K562 (cell line): ENCODE measurements around the gene CTDSPL2. TPM values are rescaled to one million over a fixed set of nuclear protein-coding genes. Genes with fewer than 3 reads are reported as not detected.

ENCODE experiments used
- CEBPG ChIP-seq, 3 experiments: fragments of 200-800 bp in 1 of 3; sonication (Bioruptor generic) in 1 of 3; sonication (generic) in 1 of 3; formaldehyde crosslinking in 1 of 3; IDR thresholded peaks in 2 of 3; conservative IDR thresholded peaks in 1 of 3; 2 replicates each; pipeline versions ENCODE4 v1.6.1 to v1.8.0; 2016 to 2022; ENCODE audit warnings: missing compliant biosample characterization in 2 of 3, missing genetic modification characterization in 2 of 3, mild to moderate bottlenecking in 1 of 3, missing genetic modification reagents in 1 of 3
- CREB3L1 ChIP-seq: fragments of 450-650 bp; IDR thresholded peaks from 2 replicates; pipeline ENCODE4 v1.6.1; 2014; ENCODE audit warnings: low read depth, mild to moderate bottlenecking, moderate library complexity, borderline replicate concordance
- CTCFL ChIP-seq: IDR thresholded peaks from 2 replicates; pipeline ENCODE4 v1.6.1; 2011; ENCODE audit warnings: borderline replicate concordance, low read depth, mild to moderate bottlenecking, moderate library complexity, low read length; ENCODE audit not compliant: insufficient read depth, poor library complexity, severe bottlenecking
- DIDO1 ChIP-seq: fragments of 450-650 bp; IDR thresholded peaks from 2 replicates; pipeline ENCODE4 v1.6.1; 2016; ENCODE audit warnings: low read depth, missing biosample characterization, missing genetic modification characterization
- EP400 ChIP-seq: fragments of 450-650 bp; IDR thresholded peaks from 2 replicates; pipeline ENCODE4 v1.6.1; 2017; ENCODE audit warnings: antibody characterized with exemption, mild to moderate bottlenecking, moderate library complexity
- ETV6 ChIP-seq, 3 experiments: fragments of 150-350 bp in 1 of 3; sonication (generic) in 1 of 3; formaldehyde crosslinking in 1 of 3; IDR thresholded peaks; 2 replicates each; pipeline versions ENCODE4 v1.6.1 to v1.8.0; 2014 to 2022; ENCODE audit warnings: borderline replicate concordance in 2 of 3, low read depth in 2 of 3, antibody characterized with exemption in 1 of 3, low read length in 1 of 3, mild to moderate bottlenecking in 1 of 3, missing genetic modification reagents in 1 of 3
- KDM2B ChIP-seq: fragments of 250-450 bp; sonication (Bioruptor Pico); IDR thresholded peaks from 2 replicates; pipeline ENCODE4 v1.8.0; 2021; ENCODE audit warnings: mild to moderate bottlenecking, moderate library complexity
- MNT ChIP-seq, 2 experiments: fragments of 450-650 bp; conservative IDR thresholded peaks; 2 replicates each; pipeline ENCODE4 v1.6.1; 2017; ENCODE audit warnings: mild to moderate bottlenecking in 2 of 2, moderate library complexity in 2 of 2
- TAF1 ChIP-seq: IDR thresholded peaks from 2 replicates; pipeline ENCODE4 v1.6.1; 2011; ENCODE audit warnings: mild to moderate bottlenecking, low read length, moderate library complexity; ENCODE audit not compliant: insufficient read depth, control insufficient read depth, severe bottlenecking; ENCODE audit errors: extremely low read depth
- TEAD2 ChIP-seq: fragments of 450-650 bp; IDR thresholded peaks from 2 replicates; pipeline ENCODE4 v1.6.1; 2016; ENCODE audit warnings: missing genetic modification characterization, control low read depth, missing compliant biosample characterization
- ZFP30 ChIP-seq: fragments of 250-450 bp; sonication (Bioruptor Pico); IDR thresholded peaks from 2 replicates; pipeline ENCODE4 v1.8.0; 2022; ENCODE audit warnings: moderate library complexity, mild to moderate bottlenecking, inconsistent platforms, borderline replicate concordance
- ZNF282 ChIP-seq: sonication (generic); formaldehyde crosslinking; IDR thresholded peaks from 2 replicates; pipeline ENCODE4 v1.8.1; 2023; ENCODE audit warnings: missing genetic modification reagents
- ZNF445 ChIP-seq: fragments of 250-450 bp; sonication (Bioruptor Pico); IDR thresholded peaks from 2 replicates; pipeline ENCODE4 v1.4.0; 2020; ENCODE audit warnings: low read depth, mild to moderate bottlenecking, moderate library complexity
- polyA plus RNA-seq, 8 experiments: library from polyadenylated mRNA; depleted of rRNA in 4 of 8; stranded (reverse) in 5 of 8; unstranded in 3 of 8; fragments of >200 nt; fragmentation: Nextera tagmentation in 2 of 8; fragmentation: Illumina TruSeq in 1 of 8; extraction: Ambion mirVana in 2 of 8; extraction: Trizol in 1 of 8; gene quantifications; 2 replicates each; pipeline versions ENCODE4 v1.2.1 to v1.2.3, GENCODE V29; 2011 to 2014; ENCODE audit warnings: inconsistent platforms in 1 of 8, missing spikeins in 1 of 8
- total RNA-seq, 7 experiments: library from RNA; depleted of rRNA in 6 of 7; stranded (reverse); fragments of >200 nt in 6 of 7; fragmentation: Illumina TruSeq in 2 of 7; extraction: Trizol in 2 of 7; gene quantifications; 2 replicates each; pipeline versions ENCODE4 v1.2.1 to v1.2.3, GENCODE V29; 2011 to 2021; ENCODE audit warnings: low replicate concordance in 1 of 7

CTDSPL2 gene
- total and polyA plus RNA-seq, 9 of the 15 experiments (the other 6 are each of a cell fraction or from before 2014, with no cell fraction given), result 16.8 to 79.0 (median 53.1) TPM

- TF ChIP-seq CEBPG (CRISPR knock-in tag; IDR thresholded peaks at IDR 0.05) (no peak), CEBPG (tag; conservative IDR thresholded peaks at IDR 0.05 in 1 of 2, IDR thresholded peaks at IDR 0.05 in 1 of 2) (no peak), DIDO1 (tag) (no peak), KDM2B (CRISPR knock-in tag) (no peak), MNT (conservative IDR thresholded peaks at IDR 0.05) (no peak), ZNF445 (CRISPR knock-in tag) (no peak), TAF1 (no peak), EP400 (no peak), CREB3L1 (no peak), TEAD2 (tag) (no peak), CTCFL (no peak), ETV6 (IDR thresholded peaks at IDR 0.05; ENCODE audit: borderline replicate concordance in 1 of 2, low read depth in 2 of 2, low read length in 1 of 2) (no peak), ETV6 (CRISPR knock-in tag; IDR thresholded peaks at IDR 0.05; ENCODE audit: borderline replicate concordance) (no peak), ZNF282 (CRISPR knock-in tag) (no peak), ZFP30 (no peak)
Measured at GRCh38 chr15:44482090-44482489, 54.7 kb downstream of the CTDSPL2 start (continued).
